GM12878 (cell line): ENCODE data around the gene GLRA1. TPM values are rescaled to one million over a fixed set of nuclear protein-coding genes. Genes with fewer than 3 reads are reported as not detected.

Source experiments
- ATAC-seq: fragments of 200-7000 bp; cut with Tn5 transposase; 3 replicates; pipeline ENCODE4 v1.9.1; 2020; ENCODE audit warnings: mild to moderate bottlenecking, moderate library complexity
- BruUV-seq: library from RNA; stranded (reverse); fragments of 400-500 nt; replicated peaks from 2 replicates; lab custom pipeline; 2021; lab: Mats Ljungman, UMichigan
- CTCF ChIA-PET: fragments of 300-600 bp; sonication (Branson Sonifier 250); formaldehyde crosslinking; extraction: SDS; loops from one replicate; lab custom pipeline; 2021; ENCODE audit warnings: inconsistent platforms; lab: Yijun Ruan, JAX
- POLR2A ChIA-PET: fragments of 350-600 bp; formaldehyde crosslinking; extraction: SDS; loops from one replicate; lab custom pipeline; 2021; ENCODE audit warnings: inconsistent platforms; lab: Charles Lee
- RAD21 ChIA-PET: fragments of 300-600 bp; sonication (Branson Sonifier 250); formaldehyde crosslinking; loops from one replicate; lab custom pipeline; 2023; ENCODE audit warnings: antibody characterized with exemption; ENCODE audit not compliant: unreplicated experiment; lab: Charles Lee
- SMC1A ChIA-PET: fragments of 300-600 bp; sonication (Branson Sonifier 250); formaldehyde crosslinking; loops from one replicate; lab custom pipeline; 2023; ENCODE audit not compliant: unreplicated experiment, uncharacterized antibody; lab: Charles Lee
- DNase-seq: peaks from one replicate; pipeline ENCODE4 v3.0.0-alpha.2; 2011; ENCODE audit warnings: low read depth, low spot score
- FAIRE-seq: peaks from 3 replicates; lab custom pipeline; 2011; peaks lifted over from hg19 to GRCh38; lab: Jason Lieb, UNC
- H2AFZ ChIP-seq: 2 replicates; pipeline ENCODE4 v1.6.0; 2011; ENCODE audit warnings: low read depth, low read length, control low read depth; ENCODE audit not compliant: control insufficient read depth
- H3K27ac ChIP-seq: 2 replicates; pipeline ENCODE4 v1.5.1; 2011; ENCODE audit warnings: control low read depth; ENCODE audit not compliant: control insufficient read depth, insufficient read depth
- H3K27me3 ChIP-seq, 2 experiments: replicated peaks in 1 of 2; 2 replicates each; pipeline versions ENCODE4 v1.6.0 to v1.6.1; 2011; ENCODE audit warnings: low read length in 1 of 2; ENCODE audit not compliant: control insufficient read depth in 2 of 2, insufficient read depth in 2 of 2
- H3K36me3 ChIP-seq, 2 experiments: 2 replicates each; pipeline ENCODE4 v1.5.1; 2011; ENCODE audit warnings: low read length in 1 of 2; ENCODE audit not compliant: control insufficient read depth in 2 of 2, insufficient read depth in 2 of 2
- H3K4me1 ChIP-seq: 2 replicates; pipeline ENCODE4 v1.6.1; 2011; ENCODE audit warnings: mild to moderate bottlenecking, low read length, moderate library complexity, mixed read lengths; ENCODE audit not compliant: control insufficient read depth, insufficient read depth
- H3K4me2 ChIP-seq: 2 replicates; pipeline ENCODE4 v1.6.0; 2011; ENCODE audit warnings: control low read depth; ENCODE audit not compliant: control insufficient read depth, insufficient read depth
- H3K4me3 ChIP-seq: fragments of 200-600 bp; sonication (generic); 2 replicates; pipeline ENCODE4 v1.5.1; 2016
- H3K79me2 ChIP-seq: 2 replicates; pipeline ENCODE4 v1.6.0; 2011; ENCODE audit warnings: low read length; ENCODE audit not compliant: control insufficient read depth, insufficient read depth
- H3K9ac ChIP-seq: 2 replicates; pipeline ENCODE4 v1.8.0; 2011; ENCODE audit warnings: low read length, control low read depth, mixed read lengths; ENCODE audit not compliant: control insufficient read depth, insufficient read depth
- H3K9me3 ChIP-seq: replicated peaks from 3 replicates; pipeline ENCODE4 v1.5.1; 2011; ENCODE audit warnings: mild to moderate bottlenecking, low read length; ENCODE audit not compliant: control insufficient read depth, insufficient read depth
- H4K20me1 ChIP-seq: 2 replicates; pipeline ENCODE4 v1.6.0; 2011; ENCODE audit not compliant: control insufficient read depth, insufficient read depth
- BCL11A ChIP-seq: IDR thresholded peaks from 2 replicates; pipeline ENCODE4 v1.6.1; 2011; ENCODE audit warnings: low read depth, low read length
- BCLAF1 ChIP-seq: fragments of 450-650 bp; IDR thresholded peaks from 2 replicates; pipeline ENCODE4 v1.6.1; 2017; ENCODE audit warnings: antibody characterized with exemption, mild to moderate bottlenecking, moderate library complexity
- DPF2 ChIP-seq: fragments of 450-650 bp; IDR thresholded peaks from 2 replicates; pipeline ENCODE4 v1.6.1; 2017; ENCODE audit warnings: mild to moderate bottlenecking
- ETV6 ChIP-seq, 2 experiments: fragments of 450-650 bp in 1 of 2; IDR thresholded peaks in 1 of 2; conservative IDR thresholded peaks in 1 of 2; 2 replicates each; pipeline ENCODE4 v1.6.1; 2014; ENCODE audit warnings: antibody characterized with exemption in 1 of 2, borderline replicate concordance in 1 of 2, low read depth in 1 of 2, mild to moderate bottlenecking in 1 of 2, moderate library complexity in 1 of 2
- HDAC2 ChIP-seq: fragments of 200-600 bp; sonication (generic); IDR thresholded peaks from 2 replicates; pipeline ENCODE4 v1.6.1; 2017
- JUND ChIP-seq: IDR thresholded peaks from 2 replicates; pipeline ENCODE4 v1.6.1; 2012; ENCODE audit warnings: low read depth, mild to moderate bottlenecking, low read length, improper control_type of control experiment, moderate library complexity
- MEF2A ChIP-seq: IDR thresholded peaks from 2 replicates; pipeline ENCODE4 v1.6.1; 2011; ENCODE audit warnings: low read depth, mild to moderate bottlenecking, low read length, moderate library complexity; ENCODE audit not compliant: insufficient read depth
- MYB ChIP-seq: fragments of 150-350 bp; IDR thresholded peaks from 2 replicates; pipeline ENCODE4 v1.6.1; 2014; ENCODE audit warnings: mild to moderate bottlenecking, low read depth, low read length, borderline replicate concordance
- SMC3 ChIP-seq: IDR thresholded peaks from 2 replicates; pipeline ENCODE4 v1.6.1; 2011; ENCODE audit warnings: low read length, improper control_type of control experiment, borderline replicate concordance
- SREBF2 ChIP-seq: IDR thresholded peaks from 2 replicates; pipeline ENCODE4 v1.6.1; 2012; ENCODE audit warnings: mild to moderate bottlenecking, low read length
- YBX1 ChIP-seq: fragments of 450-650 bp; IDR thresholded peaks from 2 replicates; pipeline ENCODE4 v1.6.1; 2016; ENCODE audit warnings: antibody characterized with exemption
- ZNF687 ChIP-seq: fragments of 450-650 bp; IDR thresholded peaks from 2 replicates; pipeline ENCODE4 v1.6.1; 2017; ENCODE audit warnings: mild to moderate bottlenecking, moderate library complexity
- WGBS: methylation state at CpG from one replicate; pipeline ENCODE4 v1.1.6; 2016; ENCODE audit warnings: low lambda C conversion rate; ENCODE audit not compliant: insufficient replicate concordance, insufficient coverage; ENCODE audit errors: missing lambda C conversion rate; 5-methylcytosine and 5-hydroxymethylcytosine counted together
- in situ Hi-C: fragments of 300-500 bp; cut with MboI; formaldehyde crosslinking; loops from 9 replicates; pipeline ENCODE4 v1.14.3; 2018; ENCODE audit warnings: mixed read lengths
- intact Hi-C: fragments of 100-400 bp; cut with micrococcal nuclease; formaldehyde crosslinking; loops from one replicate; pipeline ENCODE4 v1.14.2; 2022; ENCODE audit not compliant: unreplicated experiment
- polyA plus RNA-seq, 11 experiments: library from polyadenylated mRNA; depleted of rRNA in 4 of 11; unstranded in 6 of 11; stranded (reverse) in 5 of 11; fragments of >200 nt; fragmentation: Nextera tagmentation in 4 of 11; fragmentation: Illumina TruSeq in 1 of 11; extraction: Ambion mirVana in 4 of 11; extraction: Trizol in 1 of 11; gene quantifications; 1 replicate in 1 of 11; 2 replicates in 10 of 11; pipeline versions ENCODE4 v1.2.1 to v1.2.3, GENCODE V29; 2011 to 2016; ENCODE audit warnings: inconsistent platforms in 2 of 11, missing spikeins in 2 of 11, low read depth in 1 of 11
- total RNA-seq, 4 experiments: library from RNA; depleted of rRNA in 3 of 4; stranded (reverse); fragments of >200 nt in 3 of 4; fragmentation: Illumina TruSeq in 1 of 4; extraction: Trizol in 1 of 4; gene quantifications; 2 replicates each; pipeline versions ENCODE4 v1.2.1 to v1.2.3, GENCODE V29; 2013 to 2021
- TF ChIP-seq, protein P1 (sequence below): IDR thresholded peaks from 2 replicates; pipeline ENCODE4 v1.6.1; 2011; ENCODE audit warnings: borderline replicate concordance, low read depth, mild to moderate bottlenecking, moderate library complexity, low read length; ENCODE audit not compliant: insufficient read depth, poor library complexity, severe bottlenecking

Gene GLRA1
- total and polyA plus RNA-seq, 10 of the 15 experiments (the other 5 are each of a cell fraction or from before 2014, with no cell fraction given), result not detected

GRCh38 chr5:151886546-151887275, 37.9 kb downstream of the GLRA1 start:
- no peaks in the 10 kb centered on the region for H3K9me3 ChIP-seq
- 49% methylated on average over 4 of the region's 4 CpGs for WGBS
- in situ Hi-C loops, result no loop called here
- H3K4me1 ChIP-seq, result no peaks in the 10 kb centered on the region
- TF ChIP-seq YBX1, result no peak
- no peak for TF ChIP-seq DPF2
- no peak for TF ChIP-seq JUND
- TF ChIP-seq, protein P1, sequence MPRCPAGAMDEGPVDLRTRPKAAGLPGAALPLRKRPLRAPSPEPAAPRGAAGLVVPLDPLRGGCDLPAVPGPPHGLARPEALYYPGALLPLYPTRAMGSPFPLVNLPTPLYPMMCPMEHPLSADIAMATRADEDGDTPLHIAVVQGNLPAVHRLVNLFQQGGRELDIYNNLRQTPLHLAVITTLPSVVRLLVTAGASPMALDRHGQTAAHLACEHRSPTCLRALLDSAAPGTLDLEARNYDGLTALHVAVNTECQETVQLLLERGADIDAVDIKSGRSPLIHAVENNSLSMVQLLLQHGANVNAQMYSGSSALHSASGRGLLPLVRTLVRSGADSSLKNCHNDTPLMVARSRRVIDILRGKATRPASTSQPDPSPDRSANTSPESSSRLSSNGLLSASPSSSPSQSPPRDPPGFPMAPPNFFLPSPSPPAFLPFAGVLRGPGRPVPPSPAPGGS, result no peak
- no peak for TF ChIP-seq ETV6 (conservative IDR thresholded peaks at IDR 0.05 in 1 of 2, IDR thresholded peaks at IDR 0.05 in 1 of 2; ENCODE audit: borderline replicate concordance in 1 of 2, low read depth in 1 of 2)
- no peak for TF ChIP-seq BCLAF1
- TF ChIP-seq SMC3, result no peak
- TF ChIP-seq MYB, result no peak
- TF ChIP-seq BCL11A, result no peak
- TF ChIP-seq ZNF687, result no peak
- TF ChIP-seq MEF2A, result no peak
- TF ChIP-seq HDAC2, result no peak
- TF ChIP-seq SREBF2, result no peak
- TF ChIP-seq, all 136 proteins: peak for 0
- H3K4me3 ChIP-seq, result no peak overlapping the region
- BruUV-seq, result no TSS peak
- DNase-seq, result no peak
- H4K20me1 ChIP-seq, result no peaks in the 10 kb centered on the region
- H3K36me3 ChIP-seq, result no peaks in the 10 kb centered on the region; a peak in 1 of 4 replicates
- H3K27me3 ChIP-seq, result no peaks in the 10 kb centered on the region
- SMC1A ChIA-PET, result interaction anchor here (1.2 to 2.1 kb wide), 4 partner anchors 10 to 61 kb away, joined by 3 to 5 read pairs (median 4); no protein-coding TSS in a partner anchor
- H3K9ac ChIP-seq, result no peak overlapping the region
- intact Hi-C loops, result no loop called here
- RAD21 ChIA-PET, result no interaction called here
- POLR2A ChIA-PET, result no interaction called here
- FAIRE-seq, result no peak
- no peak overlapping the region for H3K27ac ChIP-seq
- CTCF ChIA-PET, result interaction anchor here (1.2 to 1.6 kb wide), 2 partner anchors 11 to 257 kb away, joined by 3 to 4 read pairs; no protein-coding TSS in a partner anchor
- ATAC-seq, result no peak
- no peak overlapping the region for H3K4me2 ChIP-seq
- H3K79me2 ChIP-seq, result no peaks in the 10 kb centered on the region
- no peak overlapping the region for H2AFZ ChIP-seq
